Measurements from ENCODE around the gene RNLS.

Gene RNLS

DNA sequence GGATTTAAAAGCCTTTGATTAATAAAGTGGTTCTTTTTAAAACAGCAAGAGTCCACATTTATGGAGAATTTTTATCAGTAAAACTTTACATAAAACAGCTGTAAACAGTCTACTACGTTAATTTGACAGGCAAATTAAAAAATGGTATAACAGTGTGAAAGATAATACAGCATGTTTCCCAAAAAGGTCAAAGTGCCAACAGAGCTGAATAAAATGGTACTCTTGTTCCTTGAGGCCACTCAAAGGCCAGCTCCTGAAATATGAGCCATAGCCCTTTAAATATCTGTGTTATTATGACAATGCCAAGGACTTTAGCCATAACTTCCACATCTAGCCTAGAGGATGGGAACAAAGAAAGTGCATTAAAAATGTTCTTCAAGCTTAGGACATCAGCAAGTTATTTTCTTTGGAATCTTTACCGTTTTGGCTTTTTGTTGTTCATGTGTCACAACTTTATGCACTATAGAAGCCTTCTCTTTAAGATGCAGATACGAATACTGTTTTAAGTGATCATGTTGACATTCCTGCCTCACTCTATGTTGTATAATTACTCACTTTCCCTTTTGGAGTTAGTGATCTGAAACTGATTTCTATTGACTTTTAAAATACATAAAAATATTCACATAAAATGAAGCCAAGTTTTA is 165.6 kb downstream of the RNLS start:
- H3K4me3 ChIP-seq (replicated peaks; ENCODE audit: low read depth, low read length), result no peak overlapping the region
- DNase-seq (ENCODE audit: low read depth), result no peak
- TF ChIP-seq, protein P1, sequence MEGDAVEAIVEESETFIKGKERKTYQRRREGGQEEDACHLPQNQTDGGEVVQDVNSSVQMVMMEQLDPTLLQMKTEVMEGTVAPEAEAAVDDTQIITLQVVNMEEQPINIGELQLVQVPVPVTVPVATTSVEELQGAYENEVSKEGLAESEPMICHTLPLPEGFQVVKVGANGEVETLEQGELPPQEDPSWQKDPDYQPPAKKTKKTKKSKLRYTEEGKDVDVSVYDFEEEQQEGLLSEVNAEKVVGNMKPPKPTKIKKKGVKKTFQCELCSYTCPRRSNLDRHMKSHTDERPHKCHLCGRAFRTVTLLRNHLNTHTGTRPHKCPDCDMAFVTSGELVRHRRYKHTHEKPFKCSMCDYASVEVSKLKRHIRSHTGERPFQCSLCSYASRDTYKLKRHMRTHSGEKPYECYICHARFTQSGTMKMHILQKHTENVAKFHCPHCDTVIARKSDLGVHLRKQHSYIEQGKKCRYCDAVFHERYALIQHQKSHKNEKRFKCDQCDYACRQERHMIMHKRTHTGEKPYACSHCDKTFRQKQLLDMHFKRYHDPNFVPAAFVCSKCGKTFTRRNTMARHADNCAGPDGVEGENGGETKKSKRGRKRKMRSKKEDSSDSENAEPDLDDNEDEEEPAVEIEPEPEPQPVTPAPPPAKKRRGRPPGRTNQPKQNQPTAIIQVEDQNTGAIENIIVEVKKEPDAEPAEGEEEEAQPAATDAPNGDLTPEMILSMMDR (IDR thresholded peaks at IDR 0.05; ENCODE audit: low read length, missing control alignments), result no peak

DNA sequence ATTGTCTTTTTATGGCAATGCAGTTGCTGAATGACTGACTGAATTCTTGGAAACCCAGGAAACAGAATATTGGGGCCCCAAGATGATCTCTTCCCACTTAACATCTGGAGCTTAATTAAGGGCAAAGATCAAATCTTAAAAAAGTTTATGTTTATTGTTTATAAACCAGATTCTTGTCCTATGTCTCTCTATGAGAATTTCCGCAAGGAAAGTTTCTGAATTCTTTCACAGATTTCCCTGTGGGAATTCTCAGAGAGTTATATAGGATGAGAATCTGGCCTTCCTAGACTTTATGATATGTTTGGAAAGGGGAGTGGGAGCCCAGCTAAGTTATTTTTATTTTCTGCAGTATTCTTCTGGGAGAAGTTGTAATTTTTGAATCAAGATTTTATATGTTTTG is 166.3 kb downstream of the RNLS start:
- TF ChIP-seq, protein P1 (IDR thresholded peaks at IDR 0.05; ENCODE audit: low read length, missing control alignments), result no peak
- DNase-seq (ENCODE audit: low read depth), result no peak
- no peak overlapping the region for H3K4me3 ChIP-seq (replicated peaks; ENCODE audit: low read depth, low read length)

DNA sequence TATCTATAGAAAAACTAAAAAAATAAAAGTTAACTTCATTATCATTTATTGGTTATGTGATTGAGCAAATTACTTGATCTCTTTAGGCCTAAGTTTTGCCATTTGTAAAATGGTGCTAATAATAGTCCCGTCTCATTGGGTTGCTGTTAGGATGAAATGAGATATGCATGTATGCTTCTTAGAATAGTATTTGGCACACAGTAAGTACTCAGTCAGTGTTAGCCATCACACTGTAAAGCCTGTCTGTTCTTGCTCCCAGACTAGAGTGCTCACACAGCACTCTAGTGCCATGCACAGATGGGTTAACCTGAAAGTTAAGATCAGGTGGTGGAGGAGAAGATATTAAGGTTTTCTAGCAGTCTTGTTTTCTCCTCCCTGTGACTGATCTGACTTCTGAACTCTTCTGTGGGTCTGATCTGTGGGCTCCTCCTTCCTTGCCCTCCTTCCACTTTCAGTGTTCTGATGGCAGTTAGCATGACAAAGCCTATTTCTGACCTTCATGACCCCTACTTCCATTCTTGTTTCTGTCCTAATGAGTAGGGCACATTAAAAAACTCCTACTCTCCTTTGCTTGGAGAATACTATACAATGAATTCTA is 167.5 kb downstream of the RNLS start:
- DNase-seq (ENCODE audit: low read depth), result no peak
- no peak overlapping the region for H3K4me3 ChIP-seq (replicated peaks; ENCODE audit: low read depth, low read length)
- TF ChIP-seq, protein P1 (IDR thresholded peaks at IDR 0.05; ENCODE audit: low read length, missing control alignments), result no peak

DNA sequence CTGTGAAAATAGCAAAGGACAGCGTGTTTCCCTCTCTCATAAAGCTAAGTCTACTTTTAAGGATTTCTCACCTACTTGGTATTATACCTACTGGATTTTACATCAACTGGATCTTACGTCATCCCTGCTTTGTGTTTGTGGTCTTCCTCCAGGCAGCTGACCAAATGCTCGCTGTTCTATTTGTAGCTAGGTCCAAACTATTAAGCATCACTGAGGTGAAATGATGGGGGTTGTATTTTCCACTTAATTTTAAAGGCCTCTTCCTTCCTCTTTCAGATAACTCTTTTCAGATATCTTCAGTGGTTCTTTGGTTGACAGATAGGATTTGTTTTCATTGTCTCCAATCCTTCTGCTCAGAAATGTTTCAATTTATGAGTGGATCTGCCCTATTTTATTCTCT is 169.7 kb downstream of the RNLS start:
- TF ChIP-seq, protein P1 (IDR thresholded peaks at IDR 0.05; ENCODE audit: low read length, missing control alignments), result no peak

DNA sequence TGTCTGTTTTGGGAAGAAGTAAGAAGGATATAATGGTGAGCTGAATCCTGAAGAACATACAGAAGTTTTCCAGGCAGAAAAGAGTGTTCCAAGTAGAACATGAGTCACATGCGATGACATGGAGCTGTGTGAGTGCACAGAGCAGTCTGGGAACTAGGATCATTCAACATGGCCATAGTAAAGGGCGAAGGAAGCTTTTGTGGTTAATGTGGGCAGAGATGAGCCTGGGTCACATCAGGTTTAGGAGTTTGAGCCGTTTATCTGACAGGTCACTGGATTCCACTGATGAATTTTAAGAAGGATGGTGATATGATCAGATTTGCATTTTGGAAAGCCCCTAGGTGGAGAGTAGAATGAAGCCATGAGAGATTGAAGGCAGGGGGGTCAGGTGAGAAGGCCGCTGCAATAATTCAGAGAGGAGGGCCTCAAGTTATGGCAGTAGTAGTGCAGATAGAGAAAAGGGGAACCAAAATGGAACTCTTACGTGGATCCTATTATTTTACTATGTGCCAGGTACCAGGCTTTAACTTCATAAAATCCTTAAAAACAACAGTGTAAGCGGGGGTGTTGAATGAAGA is 171.3 kb downstream of the RNLS start:
- TF ChIP-seq, protein P1 (IDR thresholded peaks at IDR 0.05; ENCODE audit: low read length, missing control alignments), result no peak
- no peak overlapping the region for H3K4me3 ChIP-seq (replicated peaks; ENCODE audit: low read depth, low read length)
- no peak for DNase-seq (ENCODE audit: low read depth)

More for the DNA sequence above, 169.7 kb downstream of the RNLS start:
- DNase-seq (ENCODE audit: low read depth), result no peak
- H3K4me3 ChIP-seq (replicated peaks; ENCODE audit: low read depth, low read length), result no peak overlapping the region

DNA sequence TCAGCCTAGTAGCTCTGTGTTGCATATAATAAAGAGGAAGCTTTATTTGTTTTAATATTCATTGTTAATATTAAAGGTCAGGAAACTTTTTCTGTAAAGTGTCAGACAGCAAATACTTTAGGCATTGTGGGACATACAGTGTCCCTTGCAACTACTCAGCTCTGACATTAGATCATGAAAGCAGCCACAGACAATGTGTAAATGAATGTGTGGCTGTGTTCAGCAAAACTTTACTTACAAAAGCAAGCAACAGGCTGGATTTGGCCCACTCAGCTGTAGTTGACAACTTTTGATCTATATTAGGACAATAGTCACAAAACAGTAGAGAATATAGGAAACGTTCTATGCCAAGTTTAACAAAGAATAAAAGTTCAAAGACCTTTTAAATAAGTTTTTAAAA is 173.3 kb downstream of the RNLS start:
- H3K4me3 ChIP-seq (replicated peaks; ENCODE audit: low read depth, low read length), result no peak overlapping the region
- TF ChIP-seq, protein P1 (IDR thresholded peaks at IDR 0.05; ENCODE audit: low read length, missing control alignments), result no peak
- DNase-seq (ENCODE audit: low read depth), result no peak
